BE2C (cell line): ENCODE measurements around the gene EXOC6B.

Experiments
- DNase-seq: peaks from one replicate; pipeline ENCODE4 v3.0.0-alpha.2; 2020
- H3K27me3 ChIP-seq: fragments of 250-450 bp; sonication (Bioruptor Pico); 2 replicates; pipeline ENCODE4 v1.5.1; 2020; ENCODE audit warnings: mild to moderate bottlenecking
- H3K36me3 ChIP-seq: fragments of 250-450 bp; sonication (Bioruptor Pico); 2 replicates; pipeline ENCODE4 v1.5.1; 2020; ENCODE audit warnings: mild to moderate bottlenecking
- H3K4me1 ChIP-seq: fragments of 250-450 bp; sonication (Bioruptor Pico); 2 replicates; pipeline ENCODE4 v1.5.1; 2020
- H3K4me3 ChIP-seq: 2 replicates; pipeline ENCODE4 v1.5.1; 2011; ENCODE audit warnings: low read depth, low read length
- H3K9me3 ChIP-seq: fragments of 250-450 bp; sonication (Bioruptor Pico); 2 replicates; pipeline ENCODE4 v1.5.1; 2020
- CTCF ChIP-seq: IDR thresholded peaks from 2 replicates; pipeline ENCODE4 v1.5.1; 2012; ENCODE audit warnings: mild to moderate bottlenecking, low read depth, low read length

Gene EXOC6B

GRCh38 chr2:72367530-72368225 is 458.2 kb downstream of the EXOC6B start:
- no peak for DNase-seq
- Histone ChIP-seq H3K36me3 (no peaks in the 10 kb centered on the region), H3K4me3 (no peak overlapping the region), H3K9me3 (no peaks in the 10 kb centered on the region), H3K27me3 (no peaks in the 10 kb centered on the region), H3K4me1 (no peaks in the 10 kb centered on the region)
- no peak for TF ChIP-seq CTCF

- Histone ChIP-seq H3K4me1 (no peaks in the 10 kb centered on the region), H3K36me3 (no peaks in the 10 kb centered on the region), H3K27me3 (no peaks in the 10 kb centered on the region), H3K4me3 (no peak overlapping the region), H3K9me3 (no peaks in the 10 kb centered on the region)
- no peak for DNase-seq
- TF ChIP-seq CTCF: no peak
These were observed 462.4 kb downstream of the EXOC6B start for GRCh38 chr2:72363406-72363805.

- no peak for DNase-seq
- Histone ChIP-seq H3K9me3 (no peaks in the 10 kb centered on the region), H3K36me3 (no peaks in the 10 kb centered on the region), H3K27me3 (no peaks in the 10 kb centered on the region), H3K4me1 (no peaks in the 10 kb centered on the region), H3K4me3 (no peak overlapping the region)
- no peak for TF ChIP-seq CTCF
These were observed 463.1 kb downstream of the EXOC6B start for GRCh38 chr2:72362733-72363132.

- no peak for DNase-seq
- no peaks in the 10 kb centered on the region for H3K4me1 ChIP-seq
- H3K27me3 ChIP-seq: no peaks in the 10 kb centered on the region
- no peaks in the 10 kb centered on the region for H3K36me3 ChIP-seq
- TF ChIP-seq CTCF: no peak
- no peaks in the 10 kb centered on the region for H3K9me3 ChIP-seq
- no peak overlapping the region for H3K4me3 ChIP-seq
These were observed 464.3 kb downstream of the EXOC6B start for GRCh38 chr2:72361521-72361920.

- no peak for DNase-seq
- no peaks in the 10 kb centered on the region for H3K4me1 ChIP-seq
- no peak for TF ChIP-seq CTCF
- H3K9me3 ChIP-seq: no peaks in the 10 kb centered on the region
- H3K36me3 ChIP-seq: no peaks in the 10 kb centered on the region
- H3K27me3 ChIP-seq: no peaks in the 10 kb centered on the region
- no peak overlapping the region for H3K4me3 ChIP-seq
These were observed 464.8 kb downstream of the EXOC6B start for GRCh38 chr2:72361042-72361441.

- TF ChIP-seq CTCF: no peak
- no peaks in the 10 kb centered on the region for H3K9me3 ChIP-seq
- no peaks in the 10 kb centered on the region for H3K4me1 ChIP-seq
- H3K27me3 ChIP-seq: no peaks in the 10 kb centered on the region
- DNase-seq: no peak
- no peaks in the 10 kb centered on the region for H3K36me3 ChIP-seq
- no peak overlapping the region for H3K4me3 ChIP-seq
These were observed 475.0 kb downstream of the EXOC6B start for GRCh38 chr2:72350852-72351251.
